Ramos (cell line): ENCODE data around the gene CAPN15.
"Not testable (repeated sequence)": the region's sequence is repeated elsewhere in the genome, so short reads cannot be mapped to it uniquely, and the experiment has no call there.

ENCODE experiments used
- in situ Hi-C: fragments of 300-500 bp; cut with MboI; formaldehyde crosslinking; loops from one replicate; pipeline ENCODE4 v1.14.3; 2022; ENCODE audit warnings: low sequenced_read_pairs; ENCODE audit not compliant: unreplicated experiment

The CAPN15 gene

GRCh38 chr16:505479-506245, 21.9 kb upstream of the CAPN15 start:
- in situ Hi-C loops, result no loop called here

GRCh38 chr16:506246-506546, 21.3 kb upstream of the CAPN15 start:
- in situ Hi-C loops, result no loop called here

DNA sequence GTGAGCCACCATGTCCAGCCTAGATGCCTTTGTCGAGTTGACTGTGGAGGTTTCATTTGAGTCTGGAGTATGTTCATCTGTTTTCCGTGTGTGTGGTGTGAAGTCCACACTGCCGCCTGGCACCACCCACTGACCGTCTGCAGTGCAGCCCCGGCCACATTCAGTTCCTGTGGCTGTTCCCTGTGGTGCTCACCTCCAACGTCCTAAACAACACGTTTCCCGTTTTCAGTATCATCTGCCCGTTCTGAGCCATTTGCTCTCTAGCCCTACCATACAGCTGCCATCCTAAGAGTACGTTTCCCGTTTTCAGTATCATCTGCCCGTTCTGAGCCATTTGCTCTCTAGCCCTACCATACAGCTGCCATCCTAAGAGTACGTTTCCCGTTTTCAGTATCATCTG, 20.0 kb upstream of the CAPN15 start:
- in situ Hi-C loops, result not testable (repeated sequence)

GRCh38 chr16:507996-508395, 19.5 kb upstream of the CAPN15 start:
- in situ Hi-C loops, result no loop called here

DNA sequence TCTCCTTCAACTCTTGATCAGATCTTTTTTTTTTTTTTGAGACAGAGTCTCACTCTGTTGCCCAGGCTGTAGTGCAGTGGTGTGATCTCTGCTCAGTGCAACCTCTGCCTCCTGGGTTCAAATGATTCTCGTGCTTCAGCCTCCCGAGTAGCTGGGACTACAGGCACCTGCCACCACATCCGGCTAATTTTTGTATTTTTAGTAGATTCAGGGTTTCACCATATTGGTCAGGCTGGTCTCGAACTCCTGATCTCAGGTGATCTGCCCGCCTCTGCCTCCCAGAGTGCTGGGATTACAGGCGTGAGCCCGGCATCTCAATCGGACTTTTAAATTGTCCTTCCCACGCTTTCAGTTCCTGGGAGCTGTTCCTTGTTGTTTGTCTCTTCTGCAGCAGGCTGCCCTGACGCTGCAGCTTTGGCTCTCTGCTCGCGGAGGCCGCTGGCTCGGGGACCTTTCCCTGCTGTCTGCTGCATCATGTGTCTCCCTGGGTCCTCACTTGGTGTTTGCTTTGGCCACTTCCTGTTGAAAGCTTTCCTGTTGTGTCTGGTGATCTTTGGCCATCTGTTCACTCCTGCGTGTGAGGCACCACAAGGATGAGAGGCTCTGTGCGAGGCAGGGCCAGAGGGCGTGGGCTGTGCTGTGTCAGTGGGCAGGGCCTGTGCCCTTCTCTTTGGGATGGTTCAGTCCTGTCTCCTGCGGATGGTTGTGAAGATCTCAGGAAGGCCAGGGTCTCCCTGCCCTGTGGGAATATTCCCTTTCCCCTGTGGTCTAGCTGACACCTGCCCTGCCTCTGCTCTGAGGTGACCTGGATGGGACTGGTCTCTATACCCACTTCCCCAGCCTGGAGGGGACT, 18.4 kb upstream of the CAPN15 start:
- in situ Hi-C loops, result no loop called here

DNA sequence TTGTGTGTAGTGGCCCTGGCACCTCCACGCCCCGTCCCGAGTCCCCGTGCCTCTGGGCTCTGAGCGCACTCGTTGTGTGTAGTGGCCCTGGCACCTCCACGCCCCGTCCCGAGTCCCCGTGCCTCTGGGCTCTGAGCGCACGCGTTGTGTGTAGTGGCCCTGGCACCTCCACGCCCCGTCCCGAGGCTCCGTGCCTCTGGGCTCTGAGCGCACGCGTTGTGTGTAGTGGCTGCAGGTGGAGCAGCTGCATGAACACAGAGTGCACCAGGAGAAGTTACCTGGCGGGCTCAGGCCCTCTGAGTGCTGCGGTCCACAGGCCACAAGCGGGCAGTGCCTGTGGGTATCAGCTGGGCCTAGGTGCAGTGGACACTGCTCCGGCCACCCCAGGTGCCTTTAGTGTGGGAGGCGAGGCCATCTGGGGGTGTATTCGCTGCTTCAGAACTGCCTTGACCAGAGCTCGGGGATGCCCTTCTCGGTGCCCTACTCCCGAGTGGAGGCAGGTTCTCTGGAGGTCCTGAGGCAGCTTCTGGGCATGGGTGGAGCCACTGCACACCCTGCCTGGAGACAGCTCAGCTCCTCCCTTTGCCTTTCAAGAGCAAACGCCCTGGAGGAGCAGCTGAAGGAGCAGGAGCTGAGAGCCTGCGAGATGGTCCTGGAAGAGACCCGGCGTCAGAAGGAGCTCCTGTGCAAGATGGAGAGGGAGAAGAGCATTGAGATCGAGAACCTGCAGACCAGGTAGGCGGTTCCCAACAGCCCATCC, 17.3 kb upstream of the CAPN15 start:
- in situ Hi-C loops, result no loop called here

GRCh38 chr16:512802-513201, 14.7 kb upstream of the CAPN15 start:
- in situ Hi-C loops, result no loop called here

DNA sequence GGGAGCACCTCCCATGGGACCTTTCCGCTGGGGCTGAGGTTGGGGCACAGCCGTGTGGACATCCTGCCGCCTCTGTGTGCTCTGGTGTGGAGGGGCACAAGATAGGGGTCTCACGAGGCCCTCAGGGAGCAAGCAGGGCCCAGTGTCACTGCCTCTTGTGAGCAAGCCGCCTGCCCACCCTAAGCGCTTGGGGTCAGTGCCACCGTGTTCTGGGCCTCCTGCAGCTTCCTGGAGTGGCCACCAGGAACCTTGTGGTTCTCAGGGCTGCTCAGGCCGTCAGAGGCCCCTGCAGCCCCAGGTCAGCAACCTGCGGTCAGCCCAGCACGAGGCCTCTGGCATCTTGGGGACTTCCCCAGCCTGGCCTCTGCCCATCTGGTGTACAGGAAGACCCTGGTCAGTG, 13.6 kb upstream of the CAPN15 start:
- in situ Hi-C loops, result no loop called here

- in situ Hi-C loops, result no loop called here
Observed at GRCh38 chr16:515175-515938, 12.2 kb upstream of the CAPN15 start.

- in situ Hi-C loops, result no loop called here
Observed at GRCh38 chr16:515939-516226, 11.6 kb upstream of the CAPN15 start.

DNA sequence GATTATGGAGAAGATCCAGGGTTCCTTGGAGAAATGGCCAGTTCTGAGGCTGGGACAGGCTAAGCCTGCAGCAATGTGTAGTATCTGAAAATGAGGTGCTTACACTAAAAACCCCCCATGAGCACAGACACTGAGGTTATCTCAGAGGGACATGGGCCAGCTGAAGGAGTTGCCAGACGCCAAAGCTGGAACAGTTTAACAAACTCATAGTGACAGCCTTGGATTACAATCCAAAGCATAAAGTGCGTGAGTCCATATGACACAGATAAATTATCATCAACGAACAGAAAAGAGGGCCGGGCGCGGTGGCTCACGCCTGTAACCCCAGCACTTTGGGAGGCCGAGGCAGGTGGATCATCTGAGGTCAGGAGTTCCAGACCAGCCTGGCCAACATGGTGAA, 11.2 kb upstream of the CAPN15 start:
- in situ Hi-C loops, result no loop called here

- in situ Hi-C loops, result no loop called here
Observed at GRCh38 chr16:518858-519257, 8.7 kb upstream of the CAPN15 start.

DNA sequence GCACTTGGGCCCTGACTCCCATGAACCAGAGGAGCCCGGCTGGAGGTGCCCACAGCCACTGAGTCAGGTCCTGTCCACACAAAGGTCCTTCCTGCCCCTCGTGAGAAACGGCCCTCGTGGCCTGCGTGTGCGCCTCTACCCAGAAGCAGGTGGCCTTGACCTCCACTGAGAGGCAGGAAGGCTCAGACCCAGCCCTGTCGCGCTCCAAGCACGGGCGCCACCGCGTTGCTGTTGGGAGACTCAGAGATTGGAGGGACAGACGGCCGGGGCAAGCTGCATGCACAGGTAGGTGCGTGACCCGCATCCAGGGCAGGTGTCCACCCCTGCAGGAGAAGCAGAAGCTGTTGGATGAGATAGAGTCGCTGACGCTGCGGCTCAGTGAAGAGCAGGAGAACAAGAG, 8.1 kb upstream of the CAPN15 start:
- in situ Hi-C loops, result no loop called here

DNA sequence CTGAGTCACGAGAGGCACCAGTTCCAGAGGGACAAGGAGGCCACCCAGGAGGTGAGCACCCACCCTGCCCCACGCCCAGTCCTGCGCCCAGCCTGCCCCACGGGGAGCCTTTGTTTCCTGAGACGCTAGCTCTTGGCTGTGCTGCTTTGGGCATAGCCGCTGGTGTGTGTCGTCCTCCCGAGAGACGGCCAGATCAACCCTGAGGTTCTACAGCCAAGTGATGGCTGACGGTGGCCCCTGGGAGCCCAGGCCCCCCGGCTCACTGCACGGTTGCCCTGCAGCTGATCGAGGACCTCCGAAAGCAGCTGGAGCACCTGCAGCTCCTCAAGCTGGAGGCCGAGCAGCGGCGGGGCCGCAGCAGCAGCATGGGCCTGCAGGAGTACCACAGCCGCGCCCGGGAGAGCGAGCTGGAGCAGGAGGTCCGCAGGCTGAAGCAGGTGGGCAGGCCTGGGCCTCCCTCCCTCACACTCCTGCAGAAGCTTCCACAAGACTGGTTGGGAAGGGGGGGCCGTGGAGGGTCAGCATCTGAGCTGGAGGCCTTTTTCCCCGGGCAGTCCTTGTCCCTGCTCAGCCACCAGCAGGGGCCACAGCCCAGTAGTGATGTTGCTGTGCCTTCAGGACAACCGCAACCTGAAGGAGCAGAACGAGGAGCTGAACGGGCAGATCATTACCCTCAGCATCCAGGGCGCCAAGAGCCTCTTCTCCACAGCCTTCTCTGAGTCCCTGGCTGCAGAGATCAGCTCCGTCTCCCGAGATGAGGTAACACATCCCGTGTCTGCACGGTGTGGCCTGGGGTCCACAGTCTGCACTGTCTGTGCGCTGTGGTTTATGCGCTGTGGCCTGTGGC, 7.4 kb upstream of the CAPN15 start:
- in situ Hi-C loops, result no loop called here

GRCh38 chr16:520847-521246, 6.7 kb upstream of the CAPN15 start:
- in situ Hi-C loops, result no loop called here

DNA sequence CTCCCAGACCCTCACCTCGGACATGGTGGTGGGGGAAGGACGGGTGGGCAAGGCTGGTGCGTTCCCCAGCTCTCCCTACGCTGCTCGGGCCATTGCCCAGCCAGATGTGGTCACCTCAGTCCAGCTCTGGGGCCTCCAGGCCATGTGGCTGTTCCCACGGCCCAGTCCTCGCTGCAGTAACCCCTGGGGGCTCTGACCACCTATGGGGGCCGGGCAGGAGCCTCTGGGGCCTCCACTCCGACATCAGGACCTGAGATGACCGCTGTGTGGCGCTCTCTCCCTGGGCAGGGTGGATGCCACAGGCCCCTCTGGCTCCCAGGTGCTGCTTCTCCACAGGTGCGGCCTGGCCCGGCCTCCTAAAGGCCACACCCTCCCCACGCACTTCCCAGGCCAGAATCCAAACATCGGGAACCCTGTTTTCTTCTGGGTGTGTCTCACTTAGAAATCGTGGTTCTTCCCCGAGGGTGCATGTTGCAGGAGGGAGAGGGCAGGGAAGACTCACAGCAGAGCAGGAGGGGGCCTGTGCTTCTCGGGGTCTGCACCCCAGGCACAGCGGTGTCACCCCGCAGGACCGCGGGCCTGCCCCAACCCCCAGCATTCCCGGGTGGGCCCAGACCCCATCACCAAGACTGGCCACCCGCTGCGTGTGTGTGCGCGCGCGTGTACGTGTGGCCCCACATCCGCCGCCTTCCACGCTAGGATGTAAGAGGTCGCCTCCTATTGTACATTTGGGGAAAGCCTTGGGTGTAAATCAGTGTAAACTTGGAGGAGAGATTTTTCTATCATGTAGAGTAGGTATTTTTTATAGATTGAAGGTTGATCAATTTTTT, 5.9 kb upstream of the CAPN15 start:
- in situ Hi-C loops, result no loop called here

DNA sequence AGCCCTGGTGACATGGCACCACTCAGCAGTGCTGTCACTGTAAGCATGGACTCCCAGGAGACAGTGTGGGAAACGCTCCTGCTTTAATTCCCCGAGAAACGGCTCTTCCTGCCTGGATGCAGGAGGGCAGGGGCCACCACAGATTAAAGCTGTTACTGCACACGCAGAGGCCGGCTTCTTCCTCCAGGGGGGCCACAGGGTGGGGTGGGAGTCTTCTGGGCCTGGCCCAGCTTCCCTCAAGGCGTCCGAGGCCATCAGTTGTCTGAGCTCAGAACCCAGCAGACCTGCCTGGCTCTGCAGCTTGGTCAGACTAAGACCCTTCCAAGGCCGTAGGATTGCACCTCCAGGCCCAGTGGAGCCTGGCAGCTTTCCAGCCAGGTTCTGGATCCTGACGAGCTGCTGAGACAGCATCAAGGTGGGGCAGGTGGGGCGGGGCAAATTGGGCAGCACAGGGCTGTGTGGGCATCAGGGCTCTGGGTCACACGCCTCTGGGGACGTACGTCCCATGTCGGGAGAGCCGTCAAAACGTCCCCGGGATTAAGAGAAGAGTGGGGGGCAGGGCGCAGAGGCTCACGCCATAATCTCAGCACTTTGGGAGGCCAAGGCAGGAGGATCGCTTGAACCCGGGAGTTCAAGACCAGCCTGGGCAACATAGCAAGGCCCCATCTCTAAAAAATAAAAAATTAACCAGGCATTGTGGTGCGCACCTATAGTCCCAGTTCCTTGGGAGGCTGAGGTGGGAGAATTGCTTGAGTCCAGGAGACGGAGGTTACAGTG, 5.0 kb upstream of the CAPN15 start:
- in situ Hi-C loops, result no loop called here

DNA sequence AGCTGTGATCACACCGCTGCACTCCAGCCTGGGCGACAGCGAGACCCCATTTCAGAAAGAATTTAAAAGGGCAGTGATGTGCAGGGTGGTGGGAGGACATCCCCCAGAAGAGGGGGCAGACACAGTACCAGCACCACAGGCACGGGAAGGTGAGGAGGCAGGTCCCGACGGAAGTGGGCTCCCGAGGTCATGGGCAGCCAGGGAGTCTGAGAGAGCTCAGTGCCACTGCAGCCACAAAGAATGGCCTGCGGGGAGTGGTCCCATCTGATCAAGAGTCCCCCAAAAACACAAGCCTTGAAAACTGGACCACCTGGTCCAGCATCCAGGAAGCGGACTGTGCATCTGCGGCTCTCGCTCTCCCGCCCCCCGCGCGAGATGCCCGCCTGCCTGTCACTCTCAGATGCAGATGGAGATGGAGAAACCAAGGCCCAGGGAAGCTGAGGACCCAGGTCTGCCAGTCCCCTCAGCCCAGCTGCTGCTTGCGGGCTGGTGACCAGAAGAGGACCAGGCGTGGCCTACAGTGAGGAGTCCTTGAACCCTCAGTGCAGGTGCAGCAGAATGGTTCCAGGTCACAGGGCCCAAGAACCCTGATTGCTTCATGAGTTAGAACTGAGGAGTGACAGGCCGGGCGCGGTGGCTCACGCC, 4.3 kb upstream of the CAPN15 start:
- in situ Hi-C loops, result no loop called here
